Measurements from ENCODE around the gene GOSR2. TPM values are rescaled to one million over a fixed set of nuclear protein-coding genes. Genes with fewer than 3 reads are reported as not detected.

GOSR2 gene
- total and polyA plus RNA-seq, 2 experiments from 2014 or later, result 48.1 to 61.4 TPM

- H3K9me2 ChIP-seq (ENCODE audit: insufficient read depth), result no peaks in the 10 kb centered on the region
- no peaks in the 10 kb centered on the region for H3K4me1 ChIP-seq (ENCODE audit: insufficient read depth)
- no peaks in the 10 kb centered on the region for H4K20me1 ChIP-seq (ENCODE audit: insufficient read depth)
- H3K9ac ChIP-seq, result no peak overlapping the region
- H3K4me3 ChIP-seq, result no peak overlapping the region
- no peaks in the 10 kb centered on the region for H3K9me3 ChIP-seq (ENCODE audit: low read depth)
- DNase-seq, result no peak
- no peak for TF ChIP-seq EZH2phosphoT487 (IDR thresholded peaks at IDR 0.05; ENCODE audit: insufficient read depth, low read depth)
- no peak for TF ChIP-seq EZH2 (IDR thresholded peaks at IDR 0.05; ENCODE audit: insufficient read depth, poor library complexity, severe bottlenecking)
- no peak overlapping the region for H3K27ac ChIP-seq
- H2AFZ ChIP-seq, result no peak overlapping the region
- in situ Hi-C loops (cut with MboI), result no loop called here
- peaks cover 76% of the 10 kb centered on the region for H3K27me3 ChIP-seq (replicated peaks; ENCODE audit: insufficient read depth)
- no peak overlapping the region for H3K4me2 ChIP-seq (ENCODE audit: unreplicated experiment)
- H3F3A ChIP-seq (ENCODE audit: insufficient read depth), result no peaks in the 10 kb centered on the region
- no peaks in the 10 kb centered on the region for H3K36me3 ChIP-seq (ENCODE audit: low read depth)
- WGBS, 2 experiments (ENCODE audit: low coverage in 1 of 2, low lambda C conversion rate in 2 of 2, missing lambda C conversion rate in 2 of 2), result 72 to 73% methylated on average over 4 of the region's 4 CpGs
- H3K79me2 ChIP-seq (ENCODE audit: insufficient read depth), result no peaks in the 10 kb centered on the region
These were observed 33.4 kb upstream of the GOSR2 start for GRCh38 chr17:46889519-46889918.

DNA sequence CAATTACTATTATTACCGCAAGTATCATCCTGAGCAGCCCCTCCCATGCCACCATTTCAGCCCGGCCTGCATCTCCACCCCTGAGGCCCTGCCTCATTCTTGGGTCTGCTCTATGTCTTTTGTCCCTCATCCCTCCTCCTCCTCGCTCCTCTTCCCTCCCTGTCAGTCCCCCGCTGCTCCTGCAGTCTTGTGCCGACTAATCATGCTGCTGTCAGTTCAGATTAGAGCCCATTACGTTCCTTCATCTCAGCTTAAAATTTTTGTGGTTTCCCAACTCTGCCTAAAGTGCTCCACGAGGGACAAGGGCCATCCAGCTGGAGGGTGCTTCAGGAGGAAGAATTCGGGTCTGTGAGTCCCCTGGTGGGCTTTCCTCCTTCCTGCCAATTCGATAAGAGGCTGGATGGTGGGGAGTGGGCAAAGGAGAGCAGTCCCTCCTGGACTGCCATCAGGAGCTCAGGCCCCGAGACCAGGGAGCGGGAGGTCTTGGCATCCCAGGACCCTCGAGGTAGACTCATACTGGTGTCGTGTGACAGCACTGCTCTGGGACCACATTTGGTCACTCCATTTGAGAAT is 32.9 kb upstream of the GOSR2 start:
- Histone ChIP-seq H3F3A (ENCODE audit: insufficient read depth) (no peaks in the 10 kb centered on the region), H3K9ac (no peak overlapping the region), H2AFZ (no peak overlapping the region), H3K27ac (no peak overlapping the region), H4K20me1 (ENCODE audit: insufficient read depth) (no peaks in the 10 kb centered on the region), H3K9me2 (ENCODE audit: insufficient read depth) (no peaks in the 10 kb centered on the region), H3K36me3 (ENCODE audit: low read depth) (no peaks in the 10 kb centered on the region), H3K4me2 (ENCODE audit: unreplicated experiment) (no peak overlapping the region), H3K79me2 (ENCODE audit: insufficient read depth) (no peaks in the 10 kb centered on the region), H3K4me3 (no peak overlapping the region), H3K9me3 (ENCODE audit: low read depth) (no peaks in the 10 kb centered on the region), H3K27me3 (replicated peaks; ENCODE audit: insufficient read depth) (peaks cover 76% of the 10 kb centered on the region), H3K4me1 (ENCODE audit: insufficient read depth) (no peaks in the 10 kb centered on the region)
- in situ Hi-C loops (cut with MboI), result no loop called here
- WGBS, 2 experiments (ENCODE audit: low coverage in 1 of 2, low lambda C conversion rate in 2 of 2, missing lambda C conversion rate in 2 of 2), result 24 to 25% methylated on average over 13 of the region's 13 CpGs
- no peak for DNase-seq
- TF ChIP-seq EZH2phosphoT487 (IDR thresholded peaks at IDR 0.05; ENCODE audit: insufficient read depth, low read depth) (no peak), EZH2 (IDR thresholded peaks at IDR 0.05; ENCODE audit: insufficient read depth, poor library complexity, severe bottlenecking) (no peak)

DNA sequence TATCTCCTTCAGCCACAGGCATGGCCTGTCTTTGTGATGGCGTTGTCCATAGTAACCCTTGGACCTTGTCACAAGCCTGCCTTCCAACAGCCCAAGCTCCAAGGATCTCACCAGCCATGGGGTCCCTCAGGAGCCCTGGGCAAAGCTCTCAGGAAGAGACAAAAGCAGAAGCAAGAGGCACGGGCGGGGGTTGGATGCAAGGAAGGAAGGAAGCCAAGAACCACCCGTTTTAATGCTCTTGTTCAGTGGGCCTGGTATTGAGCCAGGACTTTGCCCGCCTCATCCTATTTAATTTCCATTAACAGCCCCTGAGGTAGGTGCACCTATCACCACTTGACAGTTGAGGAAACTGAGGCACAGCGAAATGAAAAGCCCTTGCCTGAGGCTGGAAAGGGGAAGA is 32.3 kb upstream of the GOSR2 start:
- Histone ChIP-seq H3K4me1 (ENCODE audit: insufficient read depth) (no peaks in the 10 kb centered on the region), H3K36me3 (ENCODE audit: low read depth) (no peaks in the 10 kb centered on the region), H3K27me3 (replicated peaks; ENCODE audit: insufficient read depth) (peaks cover 74% of the 10 kb centered on the region), H4K20me1 (ENCODE audit: insufficient read depth) (no peaks in the 10 kb centered on the region), H3K79me2 (ENCODE audit: insufficient read depth) (no peaks in the 10 kb centered on the region), H3K9me2 (ENCODE audit: insufficient read depth) (no peaks in the 10 kb centered on the region), H3F3A (ENCODE audit: insufficient read depth) (no peaks in the 10 kb centered on the region), H3K9me3 (ENCODE audit: low read depth) (no peaks in the 10 kb centered on the region), H3K4me2 (ENCODE audit: unreplicated experiment) (no peak overlapping the region), H3K27ac (no peak overlapping the region), H3K4me3 (no peak overlapping the region), H3K9ac (no peak overlapping the region), H2AFZ (no peak overlapping the region)
- in situ Hi-C loops (cut with MboI), result no loop called here
- TF ChIP-seq EZH2 (IDR thresholded peaks at IDR 0.05; ENCODE audit: insufficient read depth, poor library complexity, severe bottlenecking) (no peak), EZH2phosphoT487 (IDR thresholded peaks at IDR 0.05; ENCODE audit: insufficient read depth, low read depth) (no peak)
- 43 to 44% methylated on average over 6 of the region's 6 CpGs for WGBS, 2 experiments (ENCODE audit: low coverage in 1 of 2, low lambda C conversion rate in 2 of 2, missing lambda C conversion rate in 2 of 2)
- DNase-seq, result no peak

- no peak for DNase-seq
- H3K27me3 ChIP-seq (replicated peaks; ENCODE audit: insufficient read depth), result peaks cover 58% of the 10 kb centered on the region
- no peaks in the 10 kb centered on the region for H4K20me1 ChIP-seq (ENCODE audit: insufficient read depth)
- TF ChIP-seq EZH2phosphoT487 (IDR thresholded peaks at IDR 0.05; ENCODE audit: insufficient read depth, low read depth) (no peak), EZH2 (IDR thresholded peaks at IDR 0.05; ENCODE audit: insufficient read depth, poor library complexity, severe bottlenecking) (no peak)
- H3F3A ChIP-seq (ENCODE audit: insufficient read depth), result no peaks in the 10 kb centered on the region
- H3K9me3 ChIP-seq (ENCODE audit: low read depth), result no peaks in the 10 kb centered on the region
- H3K27ac ChIP-seq, result no peak overlapping the region
- WGBS, 2 experiments (ENCODE audit: low coverage in 1 of 2, low lambda C conversion rate in 2 of 2, missing lambda C conversion rate in 2 of 2), result 37 to 42% methylated on average over 4 of the region's 4 CpGs
- H3K9ac ChIP-seq, result no peak overlapping the region
- no peaks in the 10 kb centered on the region for H3K36me3 ChIP-seq (ENCODE audit: low read depth)
- H3K79me2 ChIP-seq (ENCODE audit: insufficient read depth), result no peaks in the 10 kb centered on the region
- no peak overlapping the region for H2AFZ ChIP-seq
- no peaks in the 10 kb centered on the region for H3K9me2 ChIP-seq (ENCODE audit: insufficient read depth)
- no peak overlapping the region for H3K4me3 ChIP-seq
- no peaks in the 10 kb centered on the region for H3K4me1 ChIP-seq (ENCODE audit: insufficient read depth)
- in situ Hi-C loops (cut with MboI), result no loop called here
- no peak overlapping the region for H3K4me2 ChIP-seq (ENCODE audit: unreplicated experiment)
These were observed 30.7 kb upstream of the GOSR2 start for GRCh38 chr17:46892192-46892703.

Measured in GM23248 (cell line).